Adrenal gland (tissue), 12 donors: ENCODE data around the gene CLEC4F. TPM values are rescaled to one million over a fixed set of nuclear protein-coding genes. Genes with fewer than 3 reads are reported as not detected.

Source experiments
- DNase-seq, 7 donors: peaks; one replicate each; pipeline ENCODE4 v3.0.0-alpha.2; 2019 to 2020
- H3K27ac ChIP-seq, 5 donors: fragments of 200-600 bp; sonication (generic) in 4 of 5; 1 replicate in 3 of 5; 2 replicates in 2 of 5; pipeline versions ENCODE4 v1.5.1 to v1.8.0; 2016 to 2020; ENCODE audit warnings: mild to moderate bottlenecking in 1 of 5
- H3K27me3 ChIP-seq: fragments of 200-600 bp; 2 replicates; pipeline ENCODE4 v1.8.0; 2021
- H3K36me3 ChIP-seq, 2 donors: fragments of 200-600 bp; replicated peaks in 1 of 2; 1 replicate in 1 of 2; 2 replicates in 1 of 2; pipeline versions ENCODE4 v1.5.1 to v1.8.0; 2018 to 2022
- H3K4me1 ChIP-seq, 2 donors: fragments of 200-600 bp; replicated peaks in 1 of 2; 1 replicate in 1 of 2; 2 replicates in 1 of 2; pipeline versions ENCODE4 v1.5.1 to v1.8.0; 2018 to 2021
- H3K4me3 ChIP-seq, 4 donors: fragments of 200-600 bp; sonication (generic) in 3 of 4; one replicate each; pipeline ENCODE4 v1.5.1; 2016 to 2018
- H3K9me3 ChIP-seq, 3 donors: fragments of 200-600 bp; sonication (generic) in 1 of 3; replicated peaks in 1 of 3; 1 replicate in 2 of 3; 2 replicates in 1 of 3; pipeline versions ENCODE4 v1.5.1 to v1.8.0; 2016 to 2021
- POLR2A ChIP-seq, 2 donors: fragments of 450-650 bp; IDR thresholded peaks; one replicate each; pipeline ENCODE4 v1.6.1; 2017; ENCODE audit warnings: antibody characterized with exemption in 2 of 2, mild to moderate bottlenecking in 2 of 2, moderate library complexity in 1 of 2
- WGBS, 4 donors: extraction: QIAGEN DNeasy Blood & Tissue Kit in 2 of 4; methylation state at CpG; one replicate each; pipeline versions ENCODE4 v1.1.5 to v1.1.7; 2013 to 2017; 5-methylcytosine and 5-hydroxymethylcytosine counted together
- intact Hi-C, 2 donors: fragments of 100-400 bp; cut with DNase I; formaldehyde crosslinking; loops; one replicate each; pipeline versions ENCODE4 v1.14.1 to v1.15.0; 2022 to 2023
- polyA plus RNA-seq, 3 donors: library from polyadenylated mRNA; stranded (reverse); fragments of 200-250 nt in 2 of 3; fragments of 350-450 nt in 1 of 3; fragmentation: Illumina TruSeq in 1 of 3; extraction: RNeasy Lipid Tissue Mini Kit (QIAGEN cat#74804) in 1 of 3; gene quantifications; one replicate each; pipeline ENCODE4 v1.2.3, GENCODE V29; 2013 to 2014
- total RNA-seq, 9 donors: library from RNA; depleted of rRNA in 4 of 9; stranded (reverse); fragments of >200 nt in 4 of 9; fragments of 120-200 nt in 1 of 9; fragmentation: NEBNext Ultra II Directional in 1 of 9; extraction: Animal tissue kit (Norgen Biotek cat#: 25700) in 1 of 9; gene quantifications; one replicate each; pipeline versions ENCODE4 v1.1.0 to v1.2.4, GENCODE V29; 2013 to 2023
- TF ChIP-seq, protein P1 (sequence below), 6 experiments: fragments of 450-650 bp in 4 of 6; fragments of 200-600 bp in 2 of 6; sonication (generic) in 1 of 6; IDR thresholded peaks; 1 replicate in 5 of 6; 2 replicates in 1 of 6; pipeline versions ENCODE4 v1.5.1 to v1.8.0; 2016 to 2021; ENCODE audit warnings: antibody characterized with exemption in 6 of 6, mild to moderate bottlenecking in 2 of 6, moderate library complexity in 1 of 6
- donor health status: healthy with polysubstance abuse.
- donor health status: Bipolar disorder and iron deficiency.
- donor health status: DM: yes; HTN: yes; CAD: no.
- donor health status: DM: no; HTN: no; CAD: no.
- donor health status: DM: no; HTN: no; CAD: no.
- donor health status: DM: yes; HTN: yes; CAD: no.

The CLEC4F gene
- total and polyA plus RNA-seq, 12 donors, result 0.22 to 0.32 (median 0.27) TPM; not detected in 9

DNA sequence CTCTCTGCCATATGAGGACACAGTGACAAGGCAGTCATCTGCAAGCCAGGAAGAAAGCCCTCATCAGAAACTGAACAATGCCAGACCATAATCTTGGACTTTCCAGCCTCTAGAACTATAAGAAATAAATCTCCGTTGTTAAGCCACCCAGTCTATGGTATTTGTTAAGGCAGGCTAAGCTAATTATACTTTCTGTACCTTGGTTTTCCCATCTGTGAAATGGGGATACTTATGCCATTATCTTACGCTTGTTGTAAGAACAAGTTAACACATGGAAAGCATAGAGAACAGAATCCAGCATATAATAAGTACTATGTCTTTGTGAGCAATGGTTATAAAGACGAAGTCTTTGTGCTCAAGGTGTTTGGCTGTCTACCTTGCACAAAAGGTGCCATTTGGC is 44.1 kb downstream of the CLEC4F start:
- Histone ChIP-seq H3K27me3 (peaks cover 14% of the 10 kb centered on the region), H3K27ac (no peak overlapping the region)

DNA sequence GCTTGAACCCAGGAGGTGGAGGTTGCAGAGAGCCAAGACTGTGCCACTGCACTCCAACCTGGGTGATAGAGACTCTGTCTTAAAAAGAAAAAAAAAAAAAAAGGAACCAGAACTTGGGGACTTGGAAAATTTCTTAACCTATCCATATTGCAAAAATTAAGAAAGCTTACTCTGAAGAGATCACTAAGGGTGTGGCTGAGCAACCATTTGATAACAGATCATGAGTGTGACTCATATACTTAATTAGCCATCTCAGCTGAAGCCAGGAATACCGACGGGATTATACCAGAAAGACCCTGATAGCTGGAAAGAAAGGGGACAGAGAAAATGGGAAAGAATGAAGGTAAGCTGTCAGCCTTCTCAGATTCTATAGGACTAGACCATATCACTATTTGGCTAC is 45.3 kb downstream of the CLEC4F start:
- intact Hi-C loops, result no loop called here
- Histone ChIP-seq H3K27me3 (peaks cover 15% of the 10 kb centered on the region), H3K36me3 (no peaks in the 10 kb centered on the region), H3K4me1 (no peaks in the 10 kb centered on the region), H3K27ac (no peak overlapping the region), H3K9me3 (no peaks in the 10 kb centered on the region), H3K4me3 (no peak overlapping the region)
- TF ChIP-seq, protein P1, sequence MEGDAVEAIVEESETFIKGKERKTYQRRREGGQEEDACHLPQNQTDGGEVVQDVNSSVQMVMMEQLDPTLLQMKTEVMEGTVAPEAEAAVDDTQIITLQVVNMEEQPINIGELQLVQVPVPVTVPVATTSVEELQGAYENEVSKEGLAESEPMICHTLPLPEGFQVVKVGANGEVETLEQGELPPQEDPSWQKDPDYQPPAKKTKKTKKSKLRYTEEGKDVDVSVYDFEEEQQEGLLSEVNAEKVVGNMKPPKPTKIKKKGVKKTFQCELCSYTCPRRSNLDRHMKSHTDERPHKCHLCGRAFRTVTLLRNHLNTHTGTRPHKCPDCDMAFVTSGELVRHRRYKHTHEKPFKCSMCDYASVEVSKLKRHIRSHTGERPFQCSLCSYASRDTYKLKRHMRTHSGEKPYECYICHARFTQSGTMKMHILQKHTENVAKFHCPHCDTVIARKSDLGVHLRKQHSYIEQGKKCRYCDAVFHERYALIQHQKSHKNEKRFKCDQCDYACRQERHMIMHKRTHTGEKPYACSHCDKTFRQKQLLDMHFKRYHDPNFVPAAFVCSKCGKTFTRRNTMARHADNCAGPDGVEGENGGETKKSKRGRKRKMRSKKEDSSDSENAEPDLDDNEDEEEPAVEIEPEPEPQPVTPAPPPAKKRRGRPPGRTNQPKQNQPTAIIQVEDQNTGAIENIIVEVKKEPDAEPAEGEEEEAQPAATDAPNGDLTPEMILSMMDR (IDR thresholded peaks at IDR 0.05), result no peak
- TF ChIP-seq POLR2A (IDR thresholded peaks at IDR 0.05), result no peak
- WGBS, 4 donors, result 45 to 59% (median 53%) methylated on average over 2 of the region's 2 CpGs
- no peak for DNase-seq

More for the DNA sequence above, 44.1 kb downstream of the CLEC4F start:
- Histone ChIP-seq H3K4me1 (no peaks in the 10 kb centered on the region), H3K9me3 (no peaks in the 10 kb centered on the region), H3K4me3 (no peak overlapping the region), H3K36me3 (no peaks in the 10 kb centered on the region)
- TF ChIP-seq, protein P1 (IDR thresholded peaks at IDR 0.05), result no peak
- no peak for TF ChIP-seq POLR2A (IDR thresholded peaks at IDR 0.05)
- intact Hi-C loops, result no loop called here
- no peak for DNase-seq
- WGBS, 4 donors, result 73 to 88% (median 85%) methylated on average over 3 of the region's 3 CpGs

DNA sequence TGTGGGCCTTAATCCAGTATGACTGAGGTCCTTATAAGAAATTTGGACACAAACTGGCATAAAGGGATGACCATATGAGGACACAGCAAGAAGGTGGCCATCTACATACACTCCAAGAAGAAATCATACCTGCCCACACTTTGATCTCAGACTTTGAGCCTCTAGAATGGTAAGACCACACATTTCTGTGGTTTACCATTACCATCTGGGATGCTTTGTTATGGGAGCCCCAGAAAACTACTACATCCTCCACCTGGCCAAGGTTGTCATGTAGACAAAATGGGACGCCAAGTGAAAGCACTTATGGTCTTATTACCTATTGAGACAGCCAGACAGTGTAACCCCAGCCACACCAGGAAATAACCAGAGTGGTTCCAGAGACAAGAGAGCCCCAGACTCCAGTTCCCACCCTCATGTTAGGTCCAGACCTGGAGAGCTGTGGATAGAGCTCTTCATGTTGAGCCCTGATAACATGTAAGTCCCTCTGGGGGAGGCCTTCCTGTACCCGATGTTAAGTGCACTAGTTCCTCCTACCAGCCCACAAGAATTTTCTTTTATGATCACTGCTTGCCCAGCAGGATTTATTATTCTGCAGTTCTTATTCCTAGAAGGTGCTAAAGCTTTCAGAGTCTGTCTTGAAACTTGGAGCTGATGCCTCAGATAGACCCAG is 47.8 kb downstream of the CLEC4F start:
- no peak for TF ChIP-seq POLR2A (IDR thresholded peaks at IDR 0.05)
- TF ChIP-seq, protein P1 (IDR thresholded peaks at IDR 0.05), result no peak
- no peaks in the 10 kb centered on the region for H3K9me3 ChIP-seq
- peaks cover 2 to 3% of the 10 kb centered on the region in 2 donors for H3K4me1 ChIP-seq
- H3K27me3 ChIP-seq, result peaks cover 24% of the 10 kb centered on the region
- no peak for DNase-seq
- H3K27ac ChIP-seq, result no peak overlapping the region
- whole genome bisulfite sequencing, 4 donors, result 41 to 84% (median 78%) methylated on average over 2 of the region's 2 CpGs
- H3K36me3 ChIP-seq, result no peaks in the 10 kb centered on the region
- intact Hi-C loops, result no loop called here
- no peak overlapping the region for H3K4me3 ChIP-seq

DNA sequence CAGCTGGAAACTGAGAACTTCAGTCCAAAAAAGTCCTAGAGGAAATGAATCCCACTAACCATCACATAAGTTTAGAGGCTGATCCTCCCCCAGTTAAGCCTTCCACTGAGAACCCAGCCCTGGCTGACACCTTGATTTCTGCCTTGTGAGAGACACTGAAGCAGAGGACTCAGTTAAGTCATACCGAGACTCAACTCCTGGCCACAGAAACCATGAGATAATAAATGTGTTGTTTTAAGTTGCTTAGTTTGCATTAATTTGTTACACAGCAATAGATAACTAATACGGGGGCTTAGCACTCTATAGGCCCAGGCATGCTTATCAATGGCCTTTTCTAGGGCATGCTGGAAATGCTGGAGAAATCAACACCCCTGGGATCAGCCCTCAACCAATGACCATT is 49.0 kb downstream of the CLEC4F start:
- Histone ChIP-seq H3K36me3 (no peaks in the 10 kb centered on the region), H3K9me3 (no peaks in the 10 kb centered on the region), H3K27ac (no peak overlapping the region), H3K27me3 (peaks cover 32% of the 10 kb centered on the region), H3K4me1 (peaks cover 9 to 15% of the 10 kb centered on the region in 2 donors), H3K4me3 (no peak overlapping the region)
- intact Hi-C loops, result no loop called here
- WGBS, 4 donors, result 70 to 95% (median 91%) methylated on average over 2 of the region's 2 CpGs
- no peak for DNase-seq
- TF ChIP-seq POLR2A (IDR thresholded peaks at IDR 0.05), result no peak
- TF ChIP-seq, protein P1 (IDR thresholded peaks at IDR 0.05), result no peak
